Effector memory CD4-positive, alpha-beta T cell (primary cell): ENCODE measurements around the gene TMEM235.

Source experiments
- DNase-seq, 3 donors: peaks; one replicate each; pipeline ENCODE4 v3.0.0-alpha.2; 2020
- H3K27ac ChIP-seq: 2 replicates; pipeline ENCODE4 v1.7.0; 2013; ENCODE audit warnings: mild to moderate bottlenecking, low read length, moderate library complexity; ENCODE audit not compliant: insufficient read depth, poor library complexity, severe bottlenecking
- H3K27me3 ChIP-seq: replicated peaks from 2 replicates; pipeline ENCODE4 v1.7.0; 2013; ENCODE audit warnings: mild to moderate bottlenecking, low read length; ENCODE audit not compliant: insufficient read depth, control insufficient read depth, poor library complexity, severe bottlenecking
- H3K36me3 ChIP-seq: 2 replicates; pipeline ENCODE4 v1.7.0; 2013; ENCODE audit warnings: mild to moderate bottlenecking, low read length, moderate library complexity; ENCODE audit not compliant: control insufficient read depth, insufficient read depth
- H3K4me1 ChIP-seq: 2 replicates; pipeline ENCODE4 v1.7.0; 2013; ENCODE audit warnings: low read length, mild to moderate bottlenecking; ENCODE audit not compliant: control insufficient read depth, insufficient read depth, poor library complexity, severe bottlenecking
- H3K4me3 ChIP-seq: 2 replicates; pipeline ENCODE4 v1.7.0; 2013; ENCODE audit warnings: low read length, low read depth, mild to moderate bottlenecking; ENCODE audit not compliant: insufficient read depth, poor library complexity, severe bottlenecking
- H3K9me3 ChIP-seq: 2 replicates; pipeline ENCODE4 v1.7.0; 2013; ENCODE audit warnings: mild to moderate bottlenecking, low read length, moderate library complexity; ENCODE audit not compliant: control insufficient read depth

TMEM235 gene

DNA sequence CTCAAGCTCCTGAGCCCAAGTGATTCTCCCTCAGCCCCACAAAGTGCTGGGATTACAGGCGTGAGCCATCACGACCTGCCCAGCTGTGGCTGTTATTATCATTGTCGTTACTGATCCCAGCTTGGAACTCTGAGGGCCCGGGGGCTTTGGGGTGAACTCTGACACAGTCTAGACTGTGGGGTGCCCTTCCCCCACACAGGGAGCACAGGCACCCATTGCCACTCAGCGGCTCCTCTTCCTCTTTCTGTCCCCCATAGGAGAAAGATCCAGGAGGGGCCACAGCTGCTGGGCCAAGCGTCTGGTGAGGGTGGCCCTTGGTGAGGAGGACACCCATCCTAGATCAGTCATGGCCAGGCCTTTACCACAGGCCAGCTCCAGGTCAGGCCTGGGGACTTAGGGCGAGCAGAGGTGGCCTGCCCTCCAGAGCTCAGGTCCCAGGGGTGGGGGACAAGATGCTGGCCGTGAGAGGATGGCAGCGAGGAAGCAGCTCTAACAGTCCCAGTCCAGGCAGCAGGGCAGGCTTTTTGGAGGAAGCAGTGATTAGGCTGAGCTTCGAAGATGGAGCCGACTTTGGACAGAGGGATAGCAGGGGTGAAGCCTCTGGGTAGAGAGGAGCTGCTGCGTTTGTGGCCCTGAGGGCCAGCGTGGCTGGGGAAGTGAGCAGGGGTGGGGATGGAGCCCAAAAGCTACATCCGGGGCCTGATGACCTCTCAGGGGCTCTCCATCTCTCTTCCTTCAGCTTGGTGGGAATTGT lies 24.7 kb downstream of the TMEM235 start:
- DNase-seq, result no peak
- Histone ChIP-seq H3K36me3 (no peaks in the 10 kb centered on the region), H3K27ac (no peak overlapping the region), H3K9me3 (no peaks in the 10 kb centered on the region), H3K4me1 (peaks cover 70% of the 10 kb centered on the region), H3K27me3 (no peaks in the 10 kb centered on the region), H3K4me3 (no peak overlapping the region)

DNA sequence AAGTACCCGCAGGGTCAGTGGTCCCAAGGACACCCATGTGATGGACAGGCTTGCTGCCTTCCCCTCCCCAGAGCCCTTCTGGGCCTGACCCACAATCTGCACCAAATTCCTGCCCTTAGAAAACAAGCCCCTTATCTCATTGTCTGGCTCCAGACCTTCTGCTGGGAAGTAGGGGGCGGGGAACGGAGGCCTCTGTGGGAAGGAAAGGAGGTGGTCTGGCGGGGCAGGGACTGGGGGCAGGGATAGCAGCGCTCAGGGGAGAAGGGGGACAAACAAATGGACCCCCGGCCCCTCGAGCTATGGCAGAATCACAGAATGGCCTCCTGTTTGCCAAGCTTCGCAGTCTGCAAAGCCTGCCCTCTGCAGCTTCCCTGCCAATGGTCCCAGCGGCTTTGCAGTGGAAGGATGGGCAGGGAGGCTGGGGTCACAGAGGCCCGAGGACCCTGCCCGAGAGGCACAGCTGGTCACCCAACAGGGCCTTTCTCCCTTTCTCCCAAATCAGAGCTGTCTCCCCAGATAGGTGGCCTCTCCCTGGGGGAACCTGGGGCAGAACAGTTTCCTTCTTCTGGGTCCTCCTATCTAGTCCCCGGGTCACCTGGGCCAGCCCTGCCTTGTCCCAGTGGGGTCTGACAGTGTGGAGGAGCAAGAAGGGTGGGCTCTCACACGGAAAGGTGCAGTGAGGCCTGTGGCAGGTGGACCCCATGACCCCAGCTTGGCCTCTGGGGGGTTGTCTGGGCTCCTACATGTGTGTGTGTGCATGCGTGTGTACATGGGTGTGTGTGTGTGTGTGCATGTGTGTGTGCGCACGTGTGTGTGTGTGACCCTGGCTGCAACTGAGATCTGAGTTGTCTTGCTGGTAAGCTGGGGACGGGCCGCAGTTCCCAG lies 25.5 kb downstream of the TMEM235 start:
- DNase-seq, result no peak
- H3K9me3 ChIP-seq, result no peaks in the 10 kb centered on the region
- no peak overlapping the region for H3K27ac ChIP-seq
- H3K27me3 ChIP-seq, result no peaks in the 10 kb centered on the region
- no peaks in the 10 kb centered on the region for H3K36me3 ChIP-seq
- no peak overlapping the region for H3K4me3 ChIP-seq
- H3K4me1 ChIP-seq, result peaks cover 67% of the 10 kb centered on the region

DNA sequence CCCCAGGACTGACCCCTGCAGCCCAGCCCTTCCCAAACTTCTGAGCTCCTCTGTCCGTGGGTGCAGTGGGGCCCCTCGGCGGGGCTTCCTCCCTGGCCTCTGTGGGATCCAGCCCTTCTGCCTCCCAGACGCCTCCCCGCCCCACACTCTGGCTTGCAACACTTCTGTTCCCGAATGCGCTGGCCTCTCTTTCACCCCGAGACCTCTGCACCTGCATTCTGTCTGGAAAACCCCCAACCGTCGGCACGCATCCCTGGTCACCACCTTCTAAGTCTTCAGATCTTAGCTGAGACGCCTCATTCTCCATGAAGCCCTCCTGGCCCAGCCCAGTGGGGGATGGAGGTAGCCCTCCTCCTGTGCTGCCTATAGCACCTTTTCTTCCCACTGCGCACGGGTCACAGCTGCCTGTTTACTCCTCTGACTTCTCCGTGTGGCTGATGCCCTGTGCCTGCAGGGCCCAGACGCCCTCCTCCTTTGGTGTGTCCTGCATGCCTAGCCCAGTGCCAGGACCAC lies 26.4 kb downstream of the TMEM235 start:
- no peaks in the 10 kb centered on the region for H3K27me3 ChIP-seq
- no peaks in the 10 kb centered on the region for H3K9me3 ChIP-seq
- peaks cover 66% of the 10 kb centered on the region for H3K4me1 ChIP-seq
- no peaks in the 10 kb centered on the region for H3K36me3 ChIP-seq
- H3K4me3 ChIP-seq, result peak overlapping the region; percentile 45
- H3K27ac ChIP-seq, result peak overlapping the region; percentile 67
- peak in 1 of 3 donors; percentile 10 for DNase-seq

DNA sequence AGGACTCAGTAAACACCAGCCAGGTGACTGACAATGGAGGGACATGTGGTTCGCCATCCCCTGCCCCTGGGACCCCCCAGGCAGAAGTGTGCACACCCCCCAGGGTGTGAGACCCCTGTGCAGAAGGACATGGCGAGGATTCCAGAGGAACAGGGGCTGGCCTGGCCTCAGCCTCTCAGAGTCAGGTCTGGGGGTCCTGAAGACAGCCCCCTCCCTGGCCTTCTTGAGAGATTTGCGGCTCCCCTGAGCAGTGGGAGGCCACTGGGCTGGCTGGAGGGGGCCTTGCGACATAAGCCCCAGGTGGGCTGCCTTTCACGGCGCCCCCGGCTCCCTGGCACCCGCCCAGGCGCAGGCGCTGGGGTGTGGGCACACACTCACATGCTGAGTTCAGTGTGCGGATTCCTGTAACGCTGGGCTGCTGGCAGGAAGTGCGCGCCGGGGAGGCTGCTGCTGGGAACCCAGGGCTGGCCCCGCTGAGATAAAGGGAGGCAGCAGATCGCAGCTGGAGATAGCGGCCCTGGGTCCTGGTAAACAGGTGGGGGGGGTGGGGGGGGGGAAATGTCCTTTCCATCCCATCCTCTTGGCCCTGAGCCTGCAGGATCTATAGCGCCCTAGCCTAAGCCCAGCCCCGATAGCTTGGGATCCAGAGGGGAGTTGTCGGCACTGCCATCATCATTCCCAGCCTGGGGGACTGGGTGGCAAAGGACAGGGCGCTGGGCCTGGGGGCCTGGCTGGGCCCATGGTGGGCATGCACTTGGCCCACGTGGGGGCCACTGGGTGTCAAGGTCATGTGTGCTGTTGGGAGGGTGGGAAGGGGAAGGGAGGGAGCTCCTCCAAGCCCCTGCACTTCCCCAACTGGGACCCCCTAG lies 27.1 kb downstream of the TMEM235 start:
- Histone ChIP-seq H3K4me1 (peaks cover 68% of the 10 kb centered on the region), H3K36me3 (no peaks in the 10 kb centered on the region), H3K9me3 (no peaks in the 10 kb centered on the region), H3K27ac (peak overlapping the region; percentile 67), H3K27me3 (no peaks in the 10 kb centered on the region), H3K4me3 (peak overlapping the region; percentile 45)
- DNase-seq, result peak in 2 of 3 donors; percentile 36 to 43

DNA sequence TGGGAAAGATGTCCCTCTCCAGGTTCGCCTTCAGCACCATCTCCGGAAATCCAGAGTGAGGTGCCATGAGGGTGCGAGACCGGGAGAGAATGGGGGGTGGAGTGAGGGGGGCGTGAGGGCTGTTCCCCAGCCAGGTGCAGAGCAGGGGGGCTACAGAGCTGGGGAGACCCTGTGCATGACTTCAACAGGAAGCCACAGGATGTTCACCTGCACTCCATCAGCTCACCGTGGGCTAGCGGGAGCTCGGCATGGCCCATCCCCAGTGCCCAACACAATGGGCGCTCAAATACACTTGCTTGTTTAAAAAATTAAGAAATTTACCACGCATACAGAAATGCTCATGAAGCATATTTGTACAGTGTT lies 27.7 kb downstream of the TMEM235 start:
- H3K4me3 ChIP-seq, result peak overlapping the region; percentile 26
- H3K9me3 ChIP-seq, result no peaks in the 10 kb centered on the region
- DNase-seq, result no peak
- H3K27me3 ChIP-seq, result no peaks in the 10 kb centered on the region
- no peaks in the 10 kb centered on the region for H3K36me3 ChIP-seq
- H3K4me1 ChIP-seq, result peaks cover 63% of the 10 kb centered on the region
- peak overlapping the region; percentile 67 for H3K27ac ChIP-seq

DNA sequence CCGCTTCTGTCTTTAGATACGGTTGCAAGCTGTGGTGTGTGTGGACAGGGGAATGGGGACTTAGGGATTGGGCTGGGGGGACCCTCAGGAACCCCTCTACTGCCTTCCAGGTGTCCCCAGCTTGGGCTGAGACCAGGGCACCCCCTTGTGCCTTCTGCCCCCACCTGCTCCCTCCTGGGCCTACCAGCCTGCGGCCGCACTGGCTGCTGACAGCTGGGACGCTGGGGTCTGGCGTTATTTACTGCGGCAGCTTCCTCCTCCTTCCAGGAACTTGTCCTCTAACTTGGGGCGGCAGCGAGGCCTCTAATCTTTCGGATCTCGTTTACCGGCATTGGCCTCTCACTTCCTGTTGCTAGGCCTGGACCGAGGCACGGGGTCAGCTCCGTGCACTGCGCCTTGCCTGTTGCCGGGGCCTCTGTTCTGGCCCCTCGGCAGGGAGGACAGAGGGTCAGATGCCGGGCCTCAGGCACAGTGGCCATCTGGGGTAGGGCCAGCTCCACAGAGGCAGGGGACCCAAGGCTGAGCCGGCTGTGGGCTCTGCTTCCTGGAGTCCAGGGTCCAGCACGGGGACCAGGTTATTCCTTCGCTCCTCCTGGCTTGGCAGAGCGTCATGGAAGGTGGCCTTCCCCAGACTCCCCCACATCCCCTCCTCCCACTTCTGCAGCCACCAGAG lies 31.8 kb downstream of the TMEM235 start:
- DNase-seq, result no peak
- peaks cover 37% of the 10 kb centered on the region for H3K4me1 ChIP-seq

DNA sequence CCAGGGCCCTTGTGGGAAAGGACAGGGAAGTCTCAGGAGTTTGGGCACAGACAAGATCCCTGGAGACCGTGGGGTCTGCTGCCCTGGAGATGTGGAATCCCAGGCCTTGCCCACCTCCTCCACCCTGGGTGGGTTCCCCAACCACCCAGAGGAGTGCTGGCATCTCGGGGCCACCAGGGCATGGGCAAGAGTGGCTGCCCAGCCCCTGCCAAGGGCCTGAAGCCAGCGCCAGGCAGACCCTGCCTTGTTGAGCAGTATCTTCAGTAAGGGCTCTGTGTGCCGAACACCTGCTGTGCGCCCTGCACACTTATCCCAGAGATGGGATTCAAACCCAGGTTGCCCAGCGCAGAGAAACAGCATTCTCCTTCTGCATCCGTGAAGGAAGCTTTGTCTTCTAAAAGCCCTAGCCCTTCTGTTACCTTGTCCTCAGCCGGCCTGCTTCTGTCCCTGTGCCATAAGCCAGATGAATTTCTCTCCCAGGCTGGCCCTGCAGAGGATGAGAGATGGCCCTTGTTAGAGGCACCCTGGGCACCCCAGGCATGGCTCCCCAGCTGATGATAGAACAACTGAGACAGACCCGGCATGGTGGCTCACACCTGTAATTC lies 32.4 kb downstream of the TMEM235 start:
- no peaks in the 10 kb centered on the region for H3K36me3 ChIP-seq
- H3K4me1 ChIP-seq, result peaks cover 31% of the 10 kb centered on the region
- H3K27ac ChIP-seq, result peak overlapping the region; percentile 55
- H3K9me3 ChIP-seq, result no peaks in the 10 kb centered on the region
- H3K27me3 ChIP-seq, result no peaks in the 10 kb centered on the region
- no peak overlapping the region for H3K4me3 ChIP-seq
- no peak for DNase-seq

More for the DNA sequence above, 31.8 kb downstream of the TMEM235 start:
- Histone ChIP-seq H3K9me3 (no peaks in the 10 kb centered on the region), H3K27ac (peak overlapping the region; percentile 55), H3K27me3 (no peaks in the 10 kb centered on the region), H3K4me3 (no peak overlapping the region), H3K36me3 (no peaks in the 10 kb centered on the region)

DNA sequence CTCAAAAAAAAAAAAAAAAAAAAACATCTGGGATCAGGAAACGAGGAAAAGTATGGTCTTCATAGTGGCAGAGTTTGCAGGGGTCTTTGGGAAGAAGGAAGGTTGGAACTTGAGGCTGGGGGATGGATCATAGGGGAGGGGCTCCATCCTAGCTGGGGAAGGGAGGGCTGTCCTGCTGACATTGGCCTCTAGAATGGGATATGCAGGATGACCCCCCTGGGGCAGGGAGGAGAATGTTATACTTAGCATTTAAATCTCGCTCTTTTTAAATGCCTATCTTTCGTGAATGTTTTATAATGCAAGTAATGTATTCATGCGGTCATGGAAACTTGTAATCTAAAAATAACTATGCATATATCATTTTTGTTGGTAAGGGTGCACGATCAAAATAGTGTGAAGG lies 33.2 kb downstream of the TMEM235 start:
- no peak overlapping the region for H3K27ac ChIP-seq
- no peak for DNase-seq
- H3K4me1 ChIP-seq, result peaks cover 24% of the 10 kb centered on the region
- no peaks in the 10 kb centered on the region for H3K9me3 ChIP-seq
- no peaks in the 10 kb centered on the region for H3K36me3 ChIP-seq
- H3K4me3 ChIP-seq, result no peak overlapping the region
- H3K27me3 ChIP-seq, result no peaks in the 10 kb centered on the region

DNA sequence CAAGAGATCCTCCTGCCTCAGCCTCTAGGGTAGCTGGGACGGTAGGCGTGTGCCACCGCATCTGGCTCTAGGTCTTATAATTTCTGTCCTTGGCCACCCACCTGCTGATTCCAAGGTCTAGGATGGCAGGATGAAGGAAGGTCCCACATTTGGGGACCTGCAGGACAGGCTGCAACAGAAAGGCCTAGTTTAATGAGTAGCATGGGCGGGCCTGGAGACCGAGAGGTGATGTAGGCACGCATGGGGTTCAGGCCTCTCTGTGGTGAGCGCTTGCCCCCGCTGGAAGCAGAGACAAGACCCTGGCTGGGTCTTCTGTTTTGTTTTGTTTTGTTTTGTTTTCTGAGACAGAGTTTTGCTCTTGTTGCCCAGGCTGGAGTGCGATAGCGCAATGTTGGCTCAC lies 33.7 kb downstream of the TMEM235 start:
- peaks cover 22% of the 10 kb centered on the region for H3K4me1 ChIP-seq
- no peak overlapping the region for H3K27ac ChIP-seq
- no peaks in the 10 kb centered on the region for H3K27me3 ChIP-seq
- DNase-seq, result no peak
- H3K4me3 ChIP-seq, result no peak overlapping the region
- H3K9me3 ChIP-seq, result no peaks in the 10 kb centered on the region
- H3K36me3 ChIP-seq, result no peaks in the 10 kb centered on the region
